NCI-H2107 treated with DMSO at 0.1 percent for 48 hours (cell line): Measurements from ENCODE around the gene IQCH.

Source experiments
- DNase-seq: peaks from one replicate; lab custom pipeline; 2025; ENCODE audit not compliant: unreplicated experiment; lab: John Stamatoyannopoulos, UW

IQCH gene

GRCh38 chr15:67394873-67395639, 140.5 kb downstream of the IQCH start:
- DNase-seq: no peak

- no peak for DNase-seq
These were observed 141.5 kb downstream of the IQCH start for GRCh38 chr15:67396114-67396513.

- no peak for DNase-seq
These were observed 142.6 kb downstream of the IQCH start for GRCh38 chr15:67397139-67397538.

GRCh38 chr15:67399925-67400324, 145.3 kb downstream of the IQCH start:
- DNase-seq: no peak

- no peak for DNase-seq
These were observed 146.3 kb downstream of the IQCH start for GRCh38 chr15:67400890-67401289.

- no peak for DNase-seq
These were observed 146.8 kb downstream of the IQCH start for GRCh38 chr15:67401336-67401735.

GRCh38 chr15:67403428-67404154, 149.0 kb downstream of the IQCH start:
- DNase-seq: no peak

GRCh38 chr15:67405208-67406191, 150.9 kb downstream of the IQCH start:
- DNase-seq: no peak

GRCh38 chr15:67406257-67406861, 151.8 kb downstream of the IQCH start:
- DNase-seq: peak; percentile 1

GRCh38 chr15:67407786-67408185, 153.2 kb downstream of the IQCH start:
- DNase-seq: peak; percentile 12

- DNase-seq: peak; percentile 69
These were observed 154.6 kb downstream of the IQCH start for GRCh38 chr15:67409175-67409574.

GRCh38 chr15:67411486-67411885, 156.9 kb downstream of the IQCH start:
- DNase-seq: no peak

GRCh38 chr15:67413770-67414390, 159.3 kb downstream of the IQCH start:
- no peak for DNase-seq

GRCh38 chr15:67415181-67415580, 160.6 kb downstream of the IQCH start:
- DNase-seq: no peak

- DNase-seq: no peak
These were observed 162.3 kb downstream of the IQCH start for GRCh38 chr15:67416891-67417290.

- DNase-seq: no peak
These were observed 165.1 kb downstream of the IQCH start for GRCh38 chr15:67419705-67420104.

GRCh38 chr15:67420137-67420536, 165.6 kb downstream of the IQCH start:
- DNase-seq: no peak

- no peak for DNase-seq
These were observed 166.5 kb downstream of the IQCH start for GRCh38 chr15:67421105-67421504.

GRCh38 chr15:67422296-67422695, 167.7 kb downstream of the IQCH start:
- no peak for DNase-seq

- peak; percentile 4 for DNase-seq
These were observed 179.0 kb downstream of the IQCH start for GRCh38 chr15:67433495-67434099.
